ENCODE data around the gene GLA. TPM values are rescaled to one million over a fixed set of nuclear protein-coding genes. Genes with fewer than 3 reads are reported as not detected.

GLA gene
- total RNA-seq, 1 donor from 2014 or later, result 33.7 TPM

DNA sequence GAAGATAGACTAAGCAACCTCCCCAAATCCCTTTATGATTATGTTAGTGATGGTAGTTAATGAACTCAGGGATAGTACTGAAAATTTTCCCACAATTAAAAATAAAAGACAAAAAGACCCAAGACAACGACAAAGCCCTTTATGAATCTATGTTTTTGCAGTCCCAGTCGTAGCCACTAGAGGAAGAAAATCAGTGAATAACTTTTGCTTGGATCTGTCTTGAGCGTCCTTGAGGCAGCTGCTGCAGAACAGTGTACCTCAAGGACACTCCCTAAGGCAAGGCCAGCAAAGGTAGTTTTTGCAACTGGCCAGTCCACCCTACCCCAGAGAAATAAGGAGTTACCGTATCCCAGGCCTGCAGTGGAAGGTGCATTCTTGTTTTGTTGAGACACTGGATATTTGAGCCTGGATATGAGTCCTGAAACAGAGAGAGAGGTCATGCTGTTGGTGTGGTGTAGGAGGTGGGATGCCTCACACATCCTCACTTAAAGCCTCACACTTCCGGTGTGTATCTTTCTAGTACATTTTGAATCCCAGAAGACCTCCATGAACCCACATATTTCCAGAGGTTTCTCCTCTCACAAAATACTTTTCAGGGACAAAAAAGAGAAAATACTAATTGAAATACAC lies 50.4 kb downstream of the GLA start:
- DNase-seq (ENCODE audit: low read depth), result peak; percentile 9

DNA sequence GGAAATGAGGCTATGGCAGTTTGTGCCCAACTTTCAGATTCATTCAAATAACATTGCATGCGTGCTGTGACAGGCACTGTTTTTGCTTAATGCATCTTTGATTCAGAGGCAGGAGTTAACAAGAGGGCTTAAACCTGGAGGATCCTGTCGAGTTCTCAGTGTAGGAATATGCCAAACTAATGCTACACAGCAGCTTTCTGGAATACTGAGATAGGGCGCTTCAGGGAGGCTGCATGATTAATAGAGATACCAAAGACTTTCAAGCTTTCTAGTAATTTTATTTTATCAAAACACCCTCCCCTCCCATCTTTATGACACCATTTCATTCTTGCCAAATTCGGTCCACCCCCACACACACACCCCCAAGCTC lies 58.5 kb downstream of the GLA start:
- DNase-seq (ENCODE audit: low read depth), result no peak

DNA sequence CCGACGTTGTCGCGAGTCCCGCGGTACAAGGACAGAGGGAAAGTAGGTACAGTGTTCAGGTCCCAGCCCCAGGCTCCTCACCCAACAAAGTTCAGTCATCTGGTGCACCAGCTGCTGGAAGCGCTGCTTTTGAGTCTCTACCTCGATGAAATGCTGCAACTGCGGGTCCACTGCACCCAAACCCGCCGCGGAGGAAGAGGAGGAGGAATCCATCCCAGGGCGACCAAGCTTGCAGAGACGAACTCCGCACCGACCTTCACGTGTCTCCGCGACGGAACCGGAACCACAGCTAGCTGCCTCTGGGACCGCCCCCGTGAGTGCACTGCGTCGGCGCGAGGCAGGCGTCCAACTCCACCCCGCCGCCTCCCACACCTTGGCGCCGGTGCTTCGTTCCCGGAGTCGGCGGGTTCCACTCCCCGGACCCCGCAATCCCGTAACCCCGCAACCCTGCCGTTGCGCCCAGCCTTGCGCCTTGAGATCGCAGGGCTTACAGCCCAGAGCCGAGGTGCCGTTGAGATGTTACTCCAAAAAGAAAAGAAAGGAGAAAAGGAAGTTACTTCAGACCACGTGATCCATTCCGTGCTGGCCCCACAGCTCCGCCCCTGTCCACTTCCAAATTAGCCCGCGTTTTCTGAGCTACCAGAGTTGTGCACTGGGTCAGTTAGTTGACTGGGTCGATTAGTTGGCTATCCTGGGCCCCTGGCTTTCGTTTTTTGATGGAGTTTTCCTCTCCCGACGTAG lies 59.1 kb downstream of the GLA start, which contains the start of gene TIMM8A:
Gene TIMM8A, minus strand, starts transcription at position 291 of the 741 bp plus-strand sequence. Its CDS starts 78 bp downstream, at position 213.
- DNase-seq (ENCODE audit: low read depth), result peak; percentile 77

DNA sequence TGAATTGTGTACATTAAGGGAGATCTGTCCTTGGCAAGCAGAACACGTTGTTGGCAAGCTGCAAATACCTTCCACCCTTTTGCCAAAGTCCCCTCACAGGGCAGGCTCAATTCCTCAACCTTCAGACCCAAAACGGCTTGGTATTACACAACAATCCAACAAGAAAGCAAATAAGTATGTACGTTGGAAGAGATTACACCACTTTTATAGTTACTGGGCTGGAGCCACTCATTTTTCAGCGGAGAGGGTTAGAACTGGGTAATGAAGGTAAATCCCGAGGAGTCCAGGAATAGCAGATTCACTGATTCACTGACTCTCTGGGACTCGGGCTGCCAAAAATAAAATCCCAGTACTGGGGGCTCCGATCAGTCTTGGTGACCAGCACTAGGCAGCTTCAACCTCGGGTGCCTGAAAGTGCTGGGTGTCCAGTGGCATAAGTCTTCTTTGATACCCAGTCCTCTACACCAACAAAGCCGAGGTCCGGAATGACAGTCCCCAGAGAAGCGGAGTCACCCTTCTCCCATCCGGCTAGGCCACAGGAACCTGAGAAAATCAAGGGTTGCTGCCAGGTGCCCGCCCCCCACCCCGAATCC lies 59.8 kb downstream of the GLA start:
- DNase-seq (ENCODE audit: low read depth), result peak; percentile 21

Other genes with a start within 250 kb of the GLA start
- 7.5 and 14.9 TPM in 2 replicates for gene DRP2, start 188.1 kb downstream of the GLA start, total RNA-seq
- gene TAF7L, start 116.6 kb downstream of the GLA start, total RNA-seq, result 0.08 TPM in 1 of 2 replicates, not detected in the other
- gene TIMM8A, start 59.2 kb downstream of the GLA start, total RNA-seq, result 10.7 and 13.8 TPM in 2 replicates
- not detected in 2 replicates for gene BTK, start 21.7 kb downstream of the GLA start, total RNA-seq
- gene RPL36A, start 16.9 kb downstream of the GLA start, total RNA-seq, result 815 and 1,644 TPM in 2 replicates
- gene HNRNPH2, start 297 bp upstream of the GLA start, total RNA-seq, result 79.3 and 95.6 TPM in 2 replicates
- 0.78 and 0.86 TPM in 2 replicates for gene ARMCX4, start 77.5 kb upstream of the GLA start, total RNA-seq
- gene ARMCX1, start 142.6 kb upstream of the GLA start, total RNA-seq, result 101 and 135 TPM in 2 replicates
- gene ARMCX6, start 210.1 kb upstream of the GLA start, total RNA-seq, result 53.5 and 66.8 TPM in 2 replicates
- gene ARMCX3, start 215.2 kb upstream of the GLA start, total RNA-seq, result 97.5 and 116 TPM in 2 replicates